SK-N-SH treated with all-trans-retinoic acid at 6 μM for 48 hours (cell line): Measurements from ENCODE around the gene TMEM54.

Source experiments
- ATAC-seq: fragments of 200-7000 bp; cut with Tn5 transposase; 3 replicates; pipeline ENCODE4 v1.9.1; 2020; ENCODE audit warnings: mild to moderate bottlenecking, moderate library complexity
- ARNTL ChIP-seq: fragments of 450-650 bp; formaldehyde crosslinking; IDR thresholded peaks from 2 replicates; pipeline ENCODE4 v1.5.0; 2020; ENCODE audit warnings: low read depth, mild to moderate bottlenecking, moderate library complexity, borderline replicate concordance
- BACH2 ChIP-seq: fragments of 250-450 bp; sonication (Bioruptor Pico); IDR thresholded peaks from 2 replicates; pipeline ENCODE4 v1.9.0; 2021; ENCODE audit warnings: mild to moderate bottlenecking, borderline replicate concordance
- CREB5 ChIP-seq: fragments of 250-450 bp; sonication (Bioruptor Pico); IDR thresholded peaks from 2 replicates; pipeline ENCODE4 v1.5.1; 2020; ENCODE audit warnings: low read depth, mild to moderate bottlenecking, moderate library complexity
- CSDC2 ChIP-seq: fragments of 250-450 bp; sonication (Bioruptor Pico); IDR thresholded peaks from 2 replicates; pipeline ENCODE4 v1.5.0; 2020; ENCODE audit warnings: mild to moderate bottlenecking, moderate library complexity
- ESRRG ChIP-seq: fragments of 250-450 bp; sonication (Bioruptor Pico); IDR thresholded peaks from 2 replicates; pipeline ENCODE4 v1.6.1; 2021; ENCODE audit warnings: mild to moderate bottlenecking
- GLIS3 ChIP-seq: fragments of 250-450 bp; sonication (Bioruptor Pico); IDR thresholded peaks from 2 replicates; pipeline ENCODE4 v1.5.0; 2020; ENCODE audit warnings: mild to moderate bottlenecking, moderate library complexity
- ISL1 ChIP-seq: fragments of 250-450 bp; sonication (Bioruptor Pico); IDR thresholded peaks from 2 replicates; pipeline ENCODE4 v2.1.2; 2022; ENCODE audit warnings: mild to moderate bottlenecking, moderate library complexity
- OSR1 ChIP-seq: fragments of 250-450 bp; sonication (Bioruptor Pico); IDR thresholded peaks from 2 replicates; pipeline ENCODE4 v1.8.0; 2022; ENCODE audit warnings: moderate library complexity, mild to moderate bottlenecking, inconsistent platforms
- POU6F1 ChIP-seq: fragments of 250-450 bp; sonication (Bioruptor Pico); IDR thresholded peaks from 2 replicates; pipeline ENCODE4 v1.8.0; 2021; ENCODE audit warnings: low read depth, mild to moderate bottlenecking, moderate library complexity, borderline replicate concordance
- PPARA ChIP-seq: fragments of 250-450 bp; sonication (Bioruptor Pico); IDR thresholded peaks from 2 replicates; pipeline ENCODE4 v1.5.0; 2020; ENCODE audit warnings: mild to moderate bottlenecking, borderline replicate concordance
- SNAI2 ChIP-seq: fragments of 250-450 bp; sonication (Bioruptor Pico); IDR thresholded peaks from 2 replicates; pipeline ENCODE4 v1.5.0; 2020; ENCODE audit warnings: mild to moderate bottlenecking, moderate library complexity
- TOX ChIP-seq: fragments of 250-450 bp; sonication (Bioruptor Pico); IDR thresholded peaks from 2 replicates; pipeline ENCODE4 v1.8.0; 2021; ENCODE audit warnings: mild to moderate bottlenecking, moderate library complexity, borderline replicate concordance
- TSHZ2 ChIP-seq: fragments of 250-450 bp; sonication (Bioruptor Pico); IDR thresholded peaks from 2 replicates; pipeline ENCODE4 v1.5.0; 2020; ENCODE audit warnings: mild to moderate bottlenecking, moderate library complexity
- ZC3H10 ChIP-seq: fragments of 250-450 bp; sonication (Bioruptor Pico); IDR thresholded peaks from 2 replicates; pipeline ENCODE4 v1.5.1; 2021; ENCODE audit warnings: mild to moderate bottlenecking, moderate library complexity
- ZFP3 ChIP-seq: fragments of 250-450 bp; sonication (Bioruptor Pico); IDR thresholded peaks from 2 replicates; pipeline ENCODE4 v1.5.0; 2020; ENCODE audit warnings: mild to moderate bottlenecking, moderate library complexity
- ZFP30 ChIP-seq: fragments of 450-650 bp; formaldehyde crosslinking; IDR thresholded peaks from 2 replicates; pipeline ENCODE4 v1.5.0; 2022; ENCODE audit warnings: mild to moderate bottlenecking, moderate library complexity
- ZNF565 ChIP-seq: fragments of 450-650 bp; formaldehyde crosslinking; conservative IDR thresholded peaks from 2 replicates; pipeline ENCODE4 v1.5.0; 2020; ENCODE audit warnings: low read depth, mild to moderate bottlenecking, moderate library complexity
- ZNF70 ChIP-seq: fragments of 450-650 bp; formaldehyde crosslinking; IDR thresholded peaks from 2 replicates; pipeline ENCODE4 v1.5.0; 2020; ENCODE audit warnings: mild to moderate bottlenecking, moderate library complexity
- TF ChIP-seq, protein P1 (sequence below): fragments of 250-450 bp; sonication (Bioruptor Pico); IDR thresholded peaks from 2 replicates; pipeline ENCODE4 v1.5.1; 2021; ENCODE audit warnings: mild to moderate bottlenecking, moderate library complexity

Gene TMEM54

GRCh38 chr1:32885676-32886003, 15.5 kb downstream of the TMEM54 start:
- no peak for ATAC-seq
- no peak for TF ChIP-seq CREB5 (CRISPR knock-in tag)
- TF ChIP-seq ARNTL (CRISPR knock-in tag): no peak
- TF ChIP-seq ZNF565 (CRISPR knock-in tag): no peak
- TF ChIP-seq ZNF70 (CRISPR knock-in tag): no peak
- TF ChIP-seq SNAI2 (CRISPR knock-in tag): no peak
- TF ChIP-seq POU6F1 (CRISPR knock-in tag): no peak
- TF ChIP-seq PPARA (CRISPR knock-in tag): no peak
- TF ChIP-seq OSR1 (CRISPR knock-in tag): no peak
- TF ChIP-seq ZFP3 (CRISPR knock-in tag): no peak

DNA sequence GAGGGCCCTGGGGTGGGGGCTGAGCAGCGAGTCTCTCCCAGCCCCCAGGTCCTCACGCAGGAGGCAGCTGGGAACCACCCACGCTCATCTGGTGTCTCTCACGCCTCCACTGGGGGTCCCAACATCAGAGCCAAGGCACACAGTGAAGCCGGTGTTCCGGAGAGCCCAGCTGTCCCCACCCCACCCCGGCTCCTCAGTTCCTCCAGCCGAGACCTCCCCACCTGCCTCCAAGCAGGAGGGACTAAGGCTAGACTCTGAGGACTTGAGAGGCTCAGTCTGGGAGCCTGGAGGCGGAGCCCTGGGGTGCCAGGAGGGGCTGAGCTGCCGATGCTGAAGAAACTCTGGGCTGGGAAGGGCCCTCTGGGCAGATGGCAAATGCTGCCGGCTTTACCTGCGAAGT, 16.5 kb downstream of the TMEM54 start:
- no peak for TF ChIP-seq SNAI2 (CRISPR knock-in tag)
- no peak for TF ChIP-seq ISL1
- no peak for TF ChIP-seq ARNTL (CRISPR knock-in tag)
- no peak for TF ChIP-seq ZC3H10 (CRISPR knock-in tag)
- TF ChIP-seq CSDC2 (CRISPR knock-in tag): no peak
- ATAC-seq: no peak

- no peak for TF ChIP-seq TOX (CRISPR knock-in tag)
- TF ChIP-seq ZFP30 (CRISPR knock-in tag): no peak
- TF ChIP-seq, protein P1, sequence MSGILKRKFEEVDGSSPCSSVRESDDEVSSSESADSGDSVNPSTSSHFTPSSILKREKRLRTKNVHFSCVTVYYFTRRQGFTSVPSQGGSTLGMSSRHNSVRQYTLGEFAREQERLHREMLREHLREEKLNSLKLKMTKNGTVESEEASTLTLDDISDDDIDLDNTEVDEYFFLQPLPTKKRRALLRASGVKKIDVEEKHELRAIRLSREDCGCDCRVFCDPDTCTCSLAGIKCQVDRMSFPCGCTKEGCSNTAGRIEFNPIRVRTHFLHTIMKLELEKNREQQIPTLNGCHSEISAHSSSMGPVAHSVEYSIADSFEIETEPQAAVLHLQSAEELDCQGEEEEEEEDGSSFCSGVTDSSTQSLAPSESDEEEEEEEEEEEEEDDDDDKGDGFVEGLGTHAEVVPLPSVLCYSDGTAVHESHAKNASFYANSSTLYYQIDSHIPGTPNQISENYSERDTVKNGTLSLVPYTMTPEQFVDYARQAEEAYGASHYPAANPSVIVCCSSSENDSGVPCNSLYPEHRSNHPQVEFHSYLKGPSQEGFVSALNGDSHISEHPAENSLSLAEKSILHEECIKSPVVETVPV (CRISPR knock-in tag): no peak
- no peak for TF ChIP-seq ZNF565 (CRISPR knock-in tag)
- no peak for TF ChIP-seq ESRRG
- no peak for TF ChIP-seq BACH2 (CRISPR knock-in tag)
- no peak for TF ChIP-seq PPARA (CRISPR knock-in tag)
- no peak for TF ChIP-seq ISL1
- no peak for TF ChIP-seq OSR1 (CRISPR knock-in tag)
- TF ChIP-seq CREB5 (CRISPR knock-in tag): no peak
- no peak for TF ChIP-seq GLIS3 (CRISPR knock-in tag)
- TF ChIP-seq TSHZ2 (CRISPR knock-in tag): no peak
- TF ChIP-seq POU6F1 (CRISPR knock-in tag): no peak
- TF ChIP-seq CSDC2 (CRISPR knock-in tag): no peak
Measured at GRCh38 chr1:32884032-32884372, 17.2 kb downstream of the TMEM54 start.

More at GRCh38 chr1:32884032-32884372, 17.2 kb downstream of the TMEM54 start:
- ATAC-seq: no peak
